HUES64 (cell line): ENCODE data around the gene ERRFI1.

Experiments used
- H3K27ac ChIP-seq: 2 replicates; pipeline ENCODE4 v1.7.0; 2013; ENCODE audit warnings: low read depth, low read length, inconsistent platforms
- H3K27me3 ChIP-seq: 2 replicates; pipeline ENCODE4 v1.6.1; 2013; ENCODE audit warnings: mild to moderate bottlenecking, low read length; ENCODE audit not compliant: insufficient read depth
- H3K36me3 ChIP-seq: 2 replicates; pipeline ENCODE4 v1.6.1; 2013; ENCODE audit warnings: mild to moderate bottlenecking, low read length; ENCODE audit not compliant: insufficient read depth
- H3K4me1 ChIP-seq: 2 replicates; pipeline ENCODE4 v1.6.1; 2013; ENCODE audit warnings: mild to moderate bottlenecking, low read length, moderate library complexity; ENCODE audit not compliant: insufficient read depth
- H3K4me3 ChIP-seq: 2 replicates; pipeline ENCODE4 v1.5.1; 2013; ENCODE audit warnings: mild to moderate bottlenecking, low read length, moderate library complexity
- H3K9ac ChIP-seq: 2 replicates; pipeline ENCODE4 v1.6.1; 2013; ENCODE audit warnings: mild to moderate bottlenecking, low read depth, low read length
- H3K9me3 ChIP-seq: 2 replicates; pipeline ENCODE4 v1.6.1; 2013; ENCODE audit warnings: low read depth, low read length; ENCODE audit not compliant: insufficient read depth
- WGBS: fragments of 150-250, 120-280 bp; methylation state at CpG from one replicate; pipeline ENCODE4 v1.1.7; 2013; ENCODE audit warnings: missing lambda C conversion rate; 5-methylcytosine and 5-hydroxymethylcytosine counted together

ERRFI1 gene

GRCh38 chr1:7994827-7995226 lies 31.3 kb downstream of the ERRFI1 start:
- Histone ChIP-seq H3K4me1 (peaks cover 5% of the 10 kb centered on the region), H3K36me3 (peaks cover 7% of the 10 kb centered on the region; the same call in 1 of the 2 replicates), H3K27me3 (no peaks in the 10 kb centered on the region), H3K4me3 (no peak overlapping the region), H3K27ac (no peak overlapping the region), H3K9me3 (no peaks in the 10 kb centered on the region), H3K9ac (no peak overlapping the region)
- WGBS, result no CpG with 5 or more reads among the region's 1 CpG

GRCh38 chr1:7993593-7994479 lies 32.3 kb downstream of the ERRFI1 start:
- H3K4me3 ChIP-seq, result no peak overlapping the region
- peaks cover 5% of the 10 kb centered on the region for H3K4me1 ChIP-seq
- H3K27ac ChIP-seq, result no peak overlapping the region
- 93% methylated on average over 19 of the region's 19 CpGs for WGBS
- no peaks in the 10 kb centered on the region for H3K27me3 ChIP-seq
- H3K9me3 ChIP-seq, result no peaks in the 10 kb centered on the region
- H3K36me3 ChIP-seq, result peaks cover 12% of the 10 kb centered on the region
- no peak overlapping the region for H3K9ac ChIP-seq

GRCh38 chr1:7992885-7993284 lies 33.2 kb downstream of the ERRFI1 start:
- H3K27ac ChIP-seq, result no peak overlapping the region
- H3K27me3 ChIP-seq, result no peaks in the 10 kb centered on the region
- no peak overlapping the region for H3K9ac ChIP-seq
- H3K4me1 ChIP-seq, result peaks cover 5% of the 10 kb centered on the region
- WGBS, result 96% methylated on average over 4 of the region's 4 CpGs
- no peak overlapping the region for H3K4me3 ChIP-seq
- peaks cover 12% of the 10 kb centered on the region for H3K36me3 ChIP-seq
- H3K9me3 ChIP-seq, result no peaks in the 10 kb centered on the region

GRCh38 chr1:7991504-7992440 lies 34.3 kb downstream of the ERRFI1 start:
- peaks cover 5% of the 10 kb centered on the region for H3K4me1 ChIP-seq
- H3K27ac ChIP-seq, result peak overlapping the region; percentile 82; the same call in 1 of the 2 replicates
- no peaks in the 10 kb centered on the region for H3K27me3 ChIP-seq
- no peak overlapping the region for H3K4me3 ChIP-seq
- peaks cover 12% of the 10 kb centered on the region for H3K36me3 ChIP-seq
- H3K9me3 ChIP-seq, result no peaks in the 10 kb centered on the region
- WGBS, result 51% methylated on average over 16 of the region's 18 CpGs
- no peak overlapping the region for H3K9ac ChIP-seq

GRCh38 chr1:7989762-7990428 lies 36.2 kb downstream of the ERRFI1 start:
- Histone ChIP-seq H3K4me3 (no peak overlapping the region), H3K9ac (no peak overlapping the region), H3K27ac (no peak overlapping the region), H3K36me3 (peaks cover 30% of the 10 kb centered on the region), H3K27me3 (no peaks in the 10 kb centered on the region), H3K4me1 (peaks cover 5% of the 10 kb centered on the region), H3K9me3 (no peaks in the 10 kb centered on the region)
- 93% methylated on average over 2 of the region's 2 CpGs for WGBS

- Histone ChIP-seq H3K4me1 (peaks cover 5% of the 10 kb centered on the region), H3K9me3 (no peaks in the 10 kb centered on the region), H3K9ac (no peak overlapping the region), H3K4me3 (no peak overlapping the region), H3K27me3 (no peaks in the 10 kb centered on the region), H3K36me3 (peaks cover 43% of the 10 kb centered on the region), H3K27ac (no peak overlapping the region)
- WGBS, result 91% methylated on average over 1 of the region's 1 CpG
Measured at GRCh38 chr1:7988576-7988975, 37.5 kb downstream of the ERRFI1 start.

- Histone ChIP-seq H3K36me3 (peaks cover 53% of the 10 kb centered on the region), H3K4me3 (no peak overlapping the region), H3K9ac (no peak overlapping the region), H3K4me1 (peaks cover 5% of the 10 kb centered on the region), H3K9me3 (no peaks in the 10 kb centered on the region), H3K27ac (no peak overlapping the region), H3K27me3 (no peaks in the 10 kb centered on the region)
- 97% methylated on average over 7 of the region's 7 CpGs for WGBS
Measured at GRCh38 chr1:7987528-7987927, 38.6 kb downstream of the ERRFI1 start.

GRCh38 chr1:7985851-7986612 lies 40.1 kb downstream of the ERRFI1 start:
- Histone ChIP-seq H3K9ac (no peak overlapping the region), H3K4me1 (no peaks in the 10 kb centered on the region), H3K27me3 (no peaks in the 10 kb centered on the region), H3K27ac (no peak overlapping the region), H3K4me3 (no peak overlapping the region), H3K9me3 (no peaks in the 10 kb centered on the region), H3K36me3 (peaks cover 59% of the 10 kb centered on the region)
- WGBS, result 93% methylated on average over 15 of the region's 15 CpGs

- Histone ChIP-seq H3K4me1 (no peaks in the 10 kb centered on the region), H3K9ac (no peak overlapping the region), H3K36me3 (peaks cover 63% of the 10 kb centered on the region), H3K27me3 (no peaks in the 10 kb centered on the region), H3K4me3 (no peak overlapping the region), H3K9me3 (no peaks in the 10 kb centered on the region), H3K27ac (no peak overlapping the region)
- WGBS, result 95% methylated on average over 15 of the region's 15 CpGs
Measured at GRCh38 chr1:7984811-7985210, 41.3 kb downstream of the ERRFI1 start.

GRCh38 chr1:7983086-7983778 lies 42.9 kb downstream of the ERRFI1 start:
- no peaks in the 10 kb centered on the region for H3K27me3 ChIP-seq
- H3K9me3 ChIP-seq, result no peaks in the 10 kb centered on the region
- peaks cover 74% of the 10 kb centered on the region for H3K36me3 ChIP-seq
- WGBS, result 94% methylated on average over 15 of the region's 15 CpGs
- H3K27ac ChIP-seq, result no peak overlapping the region
- H3K9ac ChIP-seq, result no peak overlapping the region
- no peaks in the 10 kb centered on the region for H3K4me1 ChIP-seq
- H3K4me3 ChIP-seq, result no peak overlapping the region
